SK-MEL-5 (cell line): ENCODE results near the gene SON. TPM values are rescaled to one million over a fixed set of nuclear protein-coding genes. Genes with fewer than 3 reads are reported as not detected.
A peak's percentile ranks its signal among the peaks of the same experiment; 100 is the strongest.

ENCODE experiments used
- DNase-seq: peaks from one replicate; pipeline ENCODE4 v3.0.0-alpha.2; 2016; ENCODE audit warnings: low read depth, low spot score
- in situ Hi-C: cut with HindIII; loops from 2 replicates; pipeline ENCODE4 v1.10.0; 2016; ENCODE audit warnings: low sequenced_read_pairs, high pct_unique_total_duplicates, low pct_unique_long_range_greater_than_20kb
- total RNA-seq: library from RNA; depleted of rRNA; stranded (reverse); fragments of >200 nt; shearing (Covaris generic); gene quantifications from 2 replicates; pipeline ENCODE4 v1.2.3, GENCODE V29; 2014

SON gene
- total RNA-seq, 1 experiment from 2014 or later, result 133 TPM

DNA sequence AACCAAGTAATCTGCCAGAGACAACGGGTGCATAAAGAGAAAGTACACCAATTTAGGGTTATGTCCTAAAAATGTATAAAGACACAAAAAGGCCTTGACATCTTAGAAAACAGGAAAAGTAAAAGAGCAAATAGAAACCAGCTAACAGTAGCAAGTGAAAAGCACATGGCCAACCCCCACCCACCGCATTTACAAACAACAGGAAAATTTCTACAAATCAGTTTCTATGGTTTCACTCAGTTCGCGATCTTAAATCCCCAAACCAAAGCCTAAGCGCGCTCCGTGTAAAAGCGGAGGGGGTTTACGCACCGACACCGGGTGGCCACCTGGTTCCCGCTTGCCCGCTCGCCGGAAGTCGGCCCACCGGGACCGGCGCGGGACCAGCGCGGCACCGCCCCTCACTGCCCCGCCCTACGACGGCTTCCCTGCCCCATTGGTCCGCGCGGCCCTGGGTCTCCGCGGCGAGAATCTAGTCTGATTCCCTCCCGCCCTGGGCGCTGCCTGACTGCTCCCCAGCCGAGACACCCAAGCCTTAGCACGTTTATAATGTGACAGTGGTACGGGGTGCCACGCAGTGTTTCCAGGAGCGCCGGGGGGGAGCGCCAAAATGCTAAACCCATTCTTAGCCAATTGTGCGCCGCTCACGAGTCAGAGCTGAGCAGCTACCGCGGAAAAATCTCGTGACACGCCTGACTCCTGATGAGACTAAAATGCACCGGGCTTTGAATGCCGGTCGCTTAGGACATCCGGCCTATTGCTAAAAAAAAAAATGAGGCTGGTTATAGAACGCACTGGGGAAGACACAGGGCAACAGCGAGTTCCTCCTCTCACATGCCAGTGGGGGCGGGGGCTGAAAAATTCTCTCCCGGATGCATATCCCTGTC, 840 bp upstream of the SON start, which contains the start of gene GART:
Gene GART, minus strand, starts transcription at position 362 of the 884 bp plus-strand sequence. CDS start 2,802 bp downstream, outside the sequence.
- in situ Hi-C loops, result no loop called here
- DNase-seq, result peak; percentile 78

DNA sequence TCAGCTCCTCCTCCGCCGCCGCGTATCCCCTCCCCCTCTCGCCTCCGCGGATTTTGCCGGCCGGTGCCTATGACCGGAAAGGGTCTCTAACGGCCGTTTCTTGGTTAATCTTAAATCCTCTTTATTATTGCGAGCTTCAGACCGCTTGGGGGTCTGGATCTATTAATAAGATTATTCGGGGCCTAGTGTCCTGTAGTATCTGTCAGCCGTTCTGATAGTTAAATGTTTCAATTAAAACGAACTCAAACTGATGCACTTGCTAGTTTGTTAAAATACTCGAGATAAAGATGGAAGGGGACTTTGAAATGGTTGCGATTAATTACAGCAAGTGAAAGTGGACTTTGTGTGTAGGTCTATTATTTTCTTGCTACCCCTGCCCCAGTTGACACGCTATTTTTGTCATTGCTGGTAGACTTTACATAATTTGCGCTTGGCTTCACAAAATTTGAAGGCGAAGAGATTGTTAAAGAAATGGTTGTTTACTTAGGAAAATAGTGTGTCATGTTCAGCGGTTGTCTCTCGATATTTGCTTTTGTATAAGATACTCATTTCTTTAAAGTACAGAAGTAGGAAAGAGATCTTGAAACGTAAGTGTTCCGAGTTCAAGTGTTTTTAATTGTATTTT, 779 bp downstream of the SON start:
- in situ Hi-C loops, result no loop called here
- DNase-seq, result peak; percentile 68

DNA sequence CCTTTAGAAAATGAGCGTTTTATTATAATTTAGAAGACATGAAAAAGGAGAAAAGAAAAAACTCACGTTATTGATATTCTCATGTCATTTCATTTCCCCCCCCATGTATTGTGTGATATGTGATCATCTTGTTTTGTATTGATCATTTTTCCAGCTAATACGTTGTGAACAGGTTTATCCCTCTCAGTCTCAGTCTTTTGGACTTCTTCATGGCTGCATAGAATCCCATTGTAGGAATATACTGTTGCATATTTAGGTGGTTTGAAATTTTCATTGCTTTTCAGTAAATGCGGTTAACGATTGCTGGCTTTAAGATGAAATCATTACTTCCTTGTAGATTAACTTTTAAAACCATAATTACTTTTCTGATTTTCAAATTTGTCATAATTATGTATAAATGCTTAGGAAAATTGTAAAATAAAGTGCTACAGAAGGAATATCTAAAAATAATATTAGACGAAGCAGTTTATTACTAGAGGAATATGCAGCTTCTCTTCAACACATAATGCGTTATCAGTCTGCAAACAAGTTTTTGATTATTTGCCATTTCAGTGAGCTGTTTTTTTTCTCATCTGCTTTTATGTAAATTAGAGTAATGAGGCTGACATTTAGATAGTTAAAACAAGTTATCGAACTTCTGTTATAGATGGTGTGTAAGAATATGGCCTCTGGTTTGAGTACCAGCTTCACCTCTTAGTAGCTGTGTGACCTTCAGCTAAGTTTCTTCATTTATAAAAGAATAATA, 1.8 kb downstream of the SON start:
- DNase-seq, result no peak
- in situ Hi-C loops, result no loop called here

DNA sequence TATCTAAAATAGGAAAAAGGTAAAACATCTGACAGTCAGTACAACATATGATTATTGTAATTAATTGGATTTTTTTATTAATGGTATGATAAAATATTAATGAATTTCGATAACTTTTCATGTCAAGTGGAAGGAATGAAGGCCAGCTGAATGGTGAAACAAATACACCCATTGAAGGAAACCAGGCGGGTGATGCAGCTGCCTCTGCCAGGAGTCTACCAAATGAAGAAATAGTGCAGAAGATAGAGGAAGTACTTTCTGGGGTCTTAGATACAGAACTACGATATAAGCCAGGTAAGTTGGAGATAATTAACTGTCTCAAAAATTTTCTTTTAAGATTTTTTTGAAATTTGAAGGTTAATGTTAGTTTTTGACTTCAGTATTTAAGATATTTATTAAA, 3.2 kb downstream of the SON start:
- no peak for DNase-seq
- in situ Hi-C loops, result no loop called here

DNA sequence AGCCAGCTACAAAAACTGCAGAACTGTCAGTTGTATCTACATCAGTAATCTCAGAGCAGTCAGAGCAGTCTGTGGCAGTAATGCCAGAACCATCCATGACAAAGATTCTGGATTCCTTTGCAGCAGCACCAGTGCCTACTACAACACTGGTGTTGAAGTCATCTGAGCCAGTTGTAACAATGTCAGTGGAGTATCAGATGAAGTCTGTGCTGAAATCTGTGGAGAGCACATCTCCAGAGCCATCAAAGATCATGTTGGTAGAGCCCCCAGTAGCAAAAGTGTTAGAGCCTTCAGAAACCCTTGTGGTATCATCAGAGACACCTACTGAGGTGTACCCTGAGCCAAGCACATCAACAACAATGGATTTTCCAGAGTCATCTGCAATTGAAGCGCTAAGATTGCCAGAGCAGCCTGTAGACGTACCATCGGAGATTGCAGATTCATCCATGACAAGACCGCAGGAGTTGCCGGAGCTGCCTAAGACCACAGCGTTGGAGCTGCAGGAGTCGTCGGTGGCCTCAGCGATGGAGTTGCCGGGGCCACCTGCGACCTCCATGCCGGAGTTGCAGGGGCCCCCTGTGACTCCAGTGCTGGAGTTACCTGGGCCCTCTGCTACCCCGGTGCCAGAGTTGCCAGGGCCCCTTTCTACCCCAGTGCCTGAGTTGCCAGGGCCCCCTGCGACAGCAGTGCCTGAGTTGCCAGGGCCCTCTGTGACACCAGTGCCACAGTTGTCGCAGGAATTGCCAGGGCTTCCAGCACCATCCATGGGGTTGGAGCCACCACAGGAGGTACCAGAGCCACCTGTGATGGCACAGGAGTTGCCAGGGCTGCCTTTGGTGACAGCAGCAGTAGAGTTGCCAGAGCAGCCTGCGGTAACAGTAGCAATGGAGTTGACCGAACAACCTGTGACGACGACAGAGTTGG, 7.3 kb downstream of the SON start:
- no peak for DNase-seq
- in situ Hi-C loops, result no loop called here

DNA sequence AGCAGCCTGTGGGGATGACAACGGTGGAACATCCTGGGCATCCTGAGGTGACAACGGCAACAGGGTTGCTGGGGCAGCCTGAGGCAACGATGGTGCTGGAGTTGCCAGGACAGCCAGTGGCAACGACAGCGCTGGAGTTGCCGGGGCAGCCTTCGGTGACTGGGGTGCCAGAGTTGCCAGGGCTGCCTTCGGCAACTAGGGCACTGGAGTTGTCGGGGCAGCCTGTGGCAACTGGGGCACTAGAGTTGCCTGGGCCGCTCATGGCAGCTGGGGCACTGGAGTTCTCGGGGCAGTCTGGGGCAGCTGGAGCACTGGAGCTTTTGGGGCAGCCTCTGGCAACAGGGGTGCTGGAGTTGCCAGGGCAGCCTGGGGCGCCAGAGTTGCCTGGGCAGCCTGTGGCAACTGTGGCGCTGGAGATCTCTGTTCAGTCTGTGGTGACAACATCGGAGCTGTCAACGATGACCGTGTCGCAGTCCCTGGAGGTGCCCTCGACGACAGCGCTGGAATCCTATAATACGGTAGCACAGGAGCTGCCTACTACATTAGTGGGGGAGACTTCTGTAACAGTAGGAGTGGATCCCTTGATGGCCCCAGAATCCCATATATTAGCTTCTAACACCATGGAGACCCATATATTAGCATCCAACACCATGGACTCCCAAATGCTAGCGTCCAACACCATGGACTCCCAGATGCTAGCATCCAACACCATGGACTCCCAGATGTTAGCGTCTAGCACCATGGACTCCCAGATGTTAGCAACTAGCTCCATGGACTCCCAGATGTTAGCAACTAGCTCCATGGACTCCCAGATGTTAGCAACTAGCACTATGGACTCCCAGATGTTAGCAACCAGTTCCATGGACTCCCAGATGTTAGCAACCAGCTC, 8.2 kb downstream of the SON start:
- no peak for DNase-seq
- in situ Hi-C loops, result no loop called here

DNA sequence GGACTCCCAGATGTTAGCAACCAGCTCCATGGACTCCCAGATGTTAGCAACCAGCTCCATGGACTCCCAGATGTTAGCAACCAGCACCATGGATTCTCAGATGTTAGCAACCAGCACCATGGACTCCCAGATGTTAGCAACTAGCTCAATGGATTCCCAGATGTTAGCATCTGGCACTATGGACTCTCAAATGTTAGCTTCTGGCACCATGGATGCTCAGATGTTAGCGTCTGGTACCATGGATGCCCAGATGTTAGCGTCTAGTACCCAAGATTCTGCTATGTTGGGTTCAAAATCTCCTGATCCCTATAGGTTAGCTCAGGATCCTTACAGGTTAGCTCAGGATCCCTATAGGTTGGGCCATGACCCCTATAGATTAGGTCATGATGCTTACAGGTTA, 8.8 kb downstream of the SON start:
- in situ Hi-C loops, result no loop called here
- DNase-seq, result no peak

DNA sequence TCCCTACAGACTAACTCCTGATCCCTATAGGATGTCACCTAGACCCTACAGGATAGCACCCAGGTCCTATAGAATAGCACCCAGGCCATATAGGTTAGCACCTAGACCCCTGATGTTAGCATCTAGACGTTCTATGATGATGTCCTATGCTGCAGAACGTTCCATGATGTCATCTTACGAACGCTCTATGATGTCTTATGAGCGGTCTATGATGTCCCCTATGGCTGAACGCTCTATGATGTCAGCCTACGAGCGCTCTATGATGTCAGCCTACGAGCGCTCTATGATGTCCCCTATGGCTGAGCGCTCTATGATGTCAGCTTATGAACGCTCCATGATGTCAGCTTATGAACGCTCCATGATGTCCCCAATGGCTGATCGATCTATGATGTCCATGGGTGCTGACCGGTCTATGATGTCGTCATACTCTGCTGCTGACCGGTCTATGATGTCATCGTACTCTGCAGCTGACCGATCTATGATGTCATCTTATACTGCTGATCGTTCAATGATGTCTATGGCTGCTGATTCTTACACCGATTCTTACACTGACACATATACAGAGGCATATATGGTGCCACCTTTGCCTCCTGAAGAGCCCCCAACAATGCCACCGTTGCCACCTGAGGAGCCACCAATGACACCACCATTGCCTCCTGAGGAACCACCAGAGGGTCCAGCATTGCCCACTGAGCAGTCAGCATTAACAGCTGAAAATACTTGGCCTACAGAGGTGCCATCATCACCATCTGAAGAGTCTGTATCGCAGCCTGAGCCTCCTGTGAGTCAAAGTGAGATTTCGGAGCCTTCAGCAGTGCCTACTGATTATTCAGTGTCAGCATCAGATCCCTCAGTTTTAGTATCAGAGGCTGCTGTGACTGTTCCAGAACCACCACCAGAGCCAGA, 9.5 kb downstream of the SON start:
- in situ Hi-C loops, result no loop called here
- no peak for DNase-seq

DNA sequence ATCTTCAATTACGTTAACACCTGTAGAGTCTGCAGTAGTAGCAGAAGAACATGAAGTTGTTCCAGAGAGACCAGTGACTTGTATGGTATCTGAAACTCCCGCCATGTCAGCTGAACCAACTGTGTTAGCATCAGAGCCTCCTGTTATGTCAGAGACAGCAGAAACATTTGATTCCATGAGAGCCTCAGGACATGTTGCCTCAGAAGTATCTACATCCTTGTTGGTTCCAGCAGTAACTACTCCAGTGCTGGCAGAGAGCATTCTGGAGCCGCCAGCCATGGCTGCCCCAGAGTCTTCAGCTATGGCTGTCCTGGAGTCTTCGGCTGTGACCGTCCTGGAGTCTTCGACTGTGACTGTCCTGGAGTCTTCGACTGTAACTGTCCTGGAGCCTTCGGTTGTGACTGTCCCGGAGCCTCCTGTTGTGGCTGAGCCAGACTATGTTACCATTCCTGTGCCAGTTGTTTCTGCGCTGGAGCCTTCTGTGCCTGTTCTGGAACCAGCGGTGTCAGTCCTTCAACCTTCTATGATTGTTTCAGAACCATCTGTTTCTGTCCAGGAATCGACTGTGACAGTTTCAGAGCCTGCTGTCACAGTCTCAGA, 10.3 kb downstream of the SON start:
- no peak for DNase-seq
- in situ Hi-C loops, result no loop called here

DNA sequence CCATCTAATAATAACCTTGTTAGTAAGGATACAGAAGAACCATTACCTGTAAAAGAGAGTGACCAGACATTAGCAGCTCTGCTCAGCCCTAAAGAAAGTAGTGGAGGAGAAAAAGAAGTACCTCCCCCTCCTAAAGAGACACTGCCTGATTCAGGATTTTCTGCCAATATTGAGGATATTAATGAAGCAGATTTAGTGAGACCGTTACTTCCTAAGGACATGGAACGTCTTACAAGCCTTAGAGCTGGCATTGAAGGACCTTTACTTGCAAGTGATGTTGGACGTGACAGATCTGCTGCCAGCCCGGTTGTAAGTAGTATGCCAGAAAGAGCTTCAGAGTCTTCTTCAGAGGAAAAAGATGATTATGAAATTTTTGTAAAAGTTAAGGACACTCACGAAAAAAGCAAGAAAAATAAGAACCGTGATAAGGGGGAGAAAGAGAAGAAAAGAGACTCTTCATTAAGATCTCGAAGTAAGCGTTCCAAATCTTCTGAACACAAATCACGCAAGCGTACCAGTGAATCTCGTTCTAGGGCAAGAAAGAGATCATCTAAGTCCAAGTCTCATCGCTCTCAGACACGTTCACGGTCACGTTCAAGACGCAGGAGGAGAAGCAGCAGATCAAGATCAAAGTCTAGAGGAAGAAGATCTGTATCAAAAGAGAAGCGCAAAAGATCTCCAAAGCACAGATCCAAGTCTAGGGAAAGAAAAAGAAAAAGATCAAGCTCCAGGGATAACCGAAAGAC, 11.6 kb downstream of the SON start:
- DNase-seq, result no peak
- in situ Hi-C loops, result no loop called here

DNA sequence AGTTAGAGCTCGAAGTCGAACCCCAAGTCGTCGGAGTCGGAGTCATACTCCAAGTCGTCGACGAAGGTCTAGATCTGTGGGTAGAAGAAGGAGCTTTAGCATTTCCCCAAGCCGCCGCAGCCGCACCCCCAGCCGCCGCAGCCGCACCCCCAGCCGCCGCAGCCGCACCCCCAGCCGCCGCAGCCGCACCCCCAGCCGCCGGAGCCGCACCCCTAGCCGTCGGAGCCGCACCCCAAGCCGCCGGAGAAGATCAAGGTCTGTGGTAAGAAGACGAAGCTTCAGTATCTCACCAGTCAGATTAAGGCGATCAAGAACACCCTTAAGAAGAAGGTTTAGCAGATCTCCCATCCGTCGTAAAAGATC, 12.1 kb downstream of the SON start:
- in situ Hi-C loops, result no loop called here

DNA sequence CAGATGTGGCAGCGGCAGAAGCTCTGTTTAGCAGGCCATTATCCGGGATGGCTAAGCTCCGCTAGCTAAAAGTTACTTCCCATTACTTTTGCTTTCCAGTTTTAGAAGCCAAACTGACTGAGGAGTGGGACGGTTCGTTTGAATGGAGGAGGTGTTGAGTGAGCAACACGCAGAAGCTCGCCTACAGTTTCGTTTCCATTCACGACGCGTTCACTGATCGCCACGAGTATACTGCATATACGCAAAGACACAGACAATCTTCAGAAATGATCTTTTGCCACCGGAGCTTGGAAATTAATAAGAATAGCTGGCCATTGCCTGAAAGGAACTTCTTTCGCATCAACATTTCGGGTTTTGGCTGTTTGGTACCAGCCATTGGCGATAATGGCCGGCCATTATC, 14.6 kb downstream of the SON start:
- no peak for DNase-seq
- in situ Hi-C loops, result no loop called here

More for the DNA sequence above, 12.1 kb downstream of the SON start:
- DNase-seq, result no peak

DNA sequence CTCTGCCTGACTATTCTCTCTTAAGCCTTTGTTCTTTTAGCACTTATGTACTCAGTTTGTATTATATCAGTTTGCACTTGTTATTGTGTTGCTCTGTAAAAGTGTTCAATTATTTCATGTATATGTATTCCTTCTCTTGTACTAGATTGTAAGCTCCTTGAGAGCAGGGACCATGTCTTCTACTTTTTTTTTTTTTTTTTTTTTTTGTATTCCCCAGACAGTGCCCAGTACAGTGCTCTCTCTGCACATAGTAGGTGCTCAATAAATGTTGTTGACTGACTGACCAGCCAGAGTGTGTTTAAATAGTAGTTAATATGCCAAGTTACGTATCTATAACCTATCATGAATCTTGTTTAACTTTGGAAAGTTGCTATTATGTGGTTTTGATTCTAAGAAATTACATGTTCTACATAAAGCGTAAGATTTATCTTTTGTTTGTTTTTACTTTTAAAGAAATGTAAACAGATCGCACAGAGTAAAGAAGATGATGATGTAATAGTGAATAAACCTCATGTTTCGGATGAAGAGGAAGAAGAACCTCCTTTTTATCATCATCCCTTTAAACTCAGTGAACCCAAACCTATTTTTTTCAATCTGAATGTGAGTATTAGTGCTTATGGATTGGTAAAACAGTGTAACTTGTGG, 16.1 kb downstream of the SON start:
- no peak for DNase-seq
- in situ Hi-C loops, result no loop called here

DNA sequence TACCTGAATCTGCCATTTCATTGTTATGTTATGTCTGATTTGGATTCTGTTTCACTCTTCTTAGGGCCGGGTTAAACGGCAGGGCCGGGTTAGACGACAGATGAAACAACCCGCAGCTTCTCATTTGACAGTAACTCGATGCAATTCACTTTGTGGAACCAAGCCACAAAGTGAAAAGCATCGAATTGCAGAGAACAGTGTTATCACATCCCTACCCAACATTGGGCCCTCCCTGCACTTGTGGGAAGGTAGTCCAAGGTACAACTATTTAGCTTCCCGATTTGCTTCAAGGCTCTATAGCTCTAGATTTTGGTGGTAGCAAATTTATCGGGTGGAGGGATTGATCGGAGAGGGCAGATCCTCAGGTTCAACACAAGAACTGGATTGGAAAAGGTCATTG, 17.0 kb downstream of the SON start:
- in situ Hi-C loops, result no loop called here

More for the DNA sequence above, 17.0 kb downstream of the SON start:
- DNase-seq, result no peak
